ENCODE measurements around the gene PI3.
"Not testable (repeated sequence)": the region's sequence is repeated elsewhere in the genome, so short reads cannot be mapped to it uniquely, and the experiment has no call there.

PI3 gene, protein sequence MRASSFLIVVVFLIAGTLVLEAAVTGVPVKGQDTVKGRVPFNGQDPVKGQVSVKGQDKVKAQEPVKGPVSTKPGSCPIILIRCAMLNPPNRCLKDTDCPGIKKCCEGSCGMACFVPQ

DNA sequence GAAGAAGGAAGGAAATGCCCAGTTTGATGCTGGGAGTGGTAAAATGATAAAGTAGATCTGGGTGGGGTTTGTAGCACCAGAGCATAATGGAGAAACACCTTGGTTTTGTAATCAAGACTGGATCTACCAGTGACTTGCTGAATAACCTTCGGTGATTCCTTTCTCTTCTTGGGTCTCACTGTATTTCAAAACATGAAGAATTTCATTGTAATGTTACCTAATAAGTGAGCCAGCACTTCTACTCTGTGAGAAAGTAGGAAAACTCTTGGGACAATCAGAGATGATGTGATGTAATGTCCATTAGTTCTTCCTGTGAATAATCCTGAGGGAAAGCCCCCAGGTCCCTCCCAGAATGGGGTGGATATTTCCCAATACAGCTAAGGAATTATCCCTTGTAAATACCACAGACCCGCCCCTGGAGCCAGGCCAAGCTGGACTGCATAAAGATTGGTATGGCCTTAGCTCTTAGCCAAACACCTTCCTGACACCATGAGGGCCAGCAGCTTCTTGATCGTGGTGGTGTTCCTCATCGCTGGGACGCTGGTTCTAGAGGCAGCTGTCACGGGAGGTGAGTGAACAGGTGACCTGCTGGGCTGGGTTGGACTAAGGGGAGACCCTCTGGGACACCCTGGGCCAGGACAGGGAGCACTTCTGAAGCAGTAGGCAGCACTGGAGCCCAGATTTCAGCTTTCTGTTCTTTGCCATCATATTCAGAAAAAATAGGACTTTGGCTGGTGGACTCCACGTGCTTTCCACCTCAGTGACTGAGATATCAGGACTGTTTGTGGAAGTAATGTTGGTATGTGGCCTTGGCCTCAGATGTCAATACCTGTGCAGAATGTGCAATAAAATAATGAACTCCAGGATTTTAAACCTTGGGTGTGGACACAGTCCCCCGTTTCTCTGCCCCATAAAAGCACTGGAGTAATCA is at the start of gene PI3:
PI3 (plus strand) TSS at position 469 of the 931 bp plus-strand sequence; CDS start at position 490, 21 bp downstream.
- Histone ChIP-seq H3K36me3 (ENCODE audit: control insufficient read depth, insufficient read depth, low read length) (no peaks in the 10 kb centered on the region), H3K27me3 (ENCODE audit: control insufficient read depth, insufficient read depth, low read length) (peaks cover 3% of the 10 kb centered on the region), H3K9ac (ENCODE audit: low read depth, low read length) (no peak within 1 kb of the TSS), H3K4me1 (ENCODE audit: control insufficient read depth, insufficient read depth, low read length) (peaks cover 3% of the 10 kb centered on the region), H3K9me3 (ENCODE audit: control insufficient read depth, insufficient read depth, low read length) (no peaks in the 10 kb centered on the region), H3K4me3 (ENCODE audit: low read depth, low read length) (no peak within 1 kb of the TSS)

DNA sequence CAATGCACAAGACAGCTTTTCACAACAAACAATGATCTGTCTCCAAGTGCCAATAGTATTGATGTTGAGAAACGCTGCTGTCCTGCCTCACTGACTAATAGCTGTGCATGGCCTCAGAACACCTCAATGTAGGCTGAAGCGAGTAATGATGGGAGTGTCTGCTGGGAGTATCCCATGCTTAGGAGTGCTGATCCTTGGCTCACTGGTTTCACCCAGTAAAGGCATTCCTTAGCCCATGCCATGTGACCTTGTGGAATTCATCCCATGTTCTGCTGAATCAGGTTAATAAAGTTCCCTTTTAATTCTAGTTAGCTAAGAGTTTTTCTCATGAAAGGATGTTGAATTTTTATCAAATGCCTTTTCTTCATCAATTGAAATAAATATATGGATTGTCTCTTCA is 46.6 kb upstream of the PI3 start:
- Histone ChIP-seq H3K9ac (ENCODE audit: low read depth, low read length) (no peak overlapping the region), H3K4me3 (ENCODE audit: low read depth, low read length) (no peak overlapping the region)

DNA sequence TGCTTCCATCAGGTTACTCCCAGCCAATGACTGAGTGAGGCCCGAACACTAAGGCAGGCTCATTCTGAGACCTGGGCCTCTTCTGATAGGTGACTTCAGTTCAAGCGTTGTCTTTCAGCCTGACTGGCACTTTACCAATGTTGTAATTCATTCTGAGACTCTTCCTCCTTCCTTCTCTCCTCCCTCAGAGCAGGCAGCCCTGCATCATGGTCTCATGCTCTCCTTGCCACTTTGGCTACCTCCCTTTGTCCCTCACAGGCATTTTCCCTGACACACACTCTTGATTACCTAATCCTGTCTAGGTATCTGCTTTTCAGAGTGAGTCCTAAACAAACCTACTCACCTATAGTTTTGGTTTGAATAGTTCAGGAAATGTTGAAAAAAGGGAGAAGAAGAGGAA is 37.8 kb upstream of the PI3 start:
- no peak overlapping the region for H3K4me3 ChIP-seq (ENCODE audit: low read depth, low read length)
- H3K9me3 ChIP-seq (ENCODE audit: control insufficient read depth, insufficient read depth, low read length) = no peaks in the 10 kb centered on the region
- H3K27me3 ChIP-seq (ENCODE audit: control insufficient read depth, insufficient read depth, low read length) = peaks cover 4% of the 10 kb centered on the region
- H3K36me3 ChIP-seq (ENCODE audit: control insufficient read depth, insufficient read depth, low read length) = no peaks in the 10 kb centered on the region
- H3K9ac ChIP-seq (ENCODE audit: low read depth, low read length) = no peak overlapping the region
- H3K4me1 ChIP-seq (ENCODE audit: control insufficient read depth, insufficient read depth, low read length) = no peaks in the 10 kb centered on the region

More for the DNA sequence above, 46.6 kb upstream of the PI3 start:
- no peaks in the 10 kb centered on the region for H3K27me3 ChIP-seq (ENCODE audit: control insufficient read depth, insufficient read depth, low read length)
- no peaks in the 10 kb centered on the region for H3K4me1 ChIP-seq (ENCODE audit: control insufficient read depth, insufficient read depth, low read length)
- no peaks in the 10 kb centered on the region for H3K9me3 ChIP-seq (ENCODE audit: control insufficient read depth, insufficient read depth, low read length)
- H3K36me3 ChIP-seq (ENCODE audit: control insufficient read depth, insufficient read depth, low read length) = no peaks in the 10 kb centered on the region

DNA sequence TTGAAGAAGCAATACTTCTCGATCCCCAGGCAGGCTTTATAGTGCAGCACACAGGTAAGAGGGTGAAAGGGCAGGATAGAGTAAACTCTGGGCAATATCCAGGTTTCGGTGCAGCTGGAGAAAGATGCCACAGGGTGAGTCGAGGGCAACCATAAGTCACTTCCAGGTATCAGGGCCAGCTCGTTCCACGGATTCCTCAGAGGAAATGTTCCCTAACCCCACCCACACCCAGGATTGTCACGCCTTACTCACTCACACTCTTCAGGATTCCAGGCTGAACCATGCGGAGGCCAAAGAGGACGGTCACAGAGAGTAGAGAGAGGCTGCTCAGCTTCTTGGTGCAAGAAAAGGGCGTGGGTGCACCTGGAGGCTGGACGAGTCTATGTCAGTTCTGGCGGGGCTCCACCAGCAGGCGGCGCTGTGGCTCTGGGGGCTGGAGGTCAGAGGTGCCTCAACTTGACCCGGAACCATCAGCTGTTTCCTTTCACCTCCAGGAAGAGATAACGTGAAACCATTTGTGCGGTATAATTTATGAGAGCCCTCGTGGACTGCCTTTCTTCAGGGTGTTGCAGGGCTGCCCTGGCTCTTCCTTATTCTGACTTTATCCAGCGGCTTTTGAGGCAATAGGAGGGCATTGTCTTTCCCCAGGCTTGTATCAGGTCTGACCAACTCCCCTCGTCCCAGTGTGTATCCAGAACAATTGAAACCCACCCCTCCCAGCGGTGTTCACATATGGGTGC is 36.0 kb upstream of the PI3 start:
- Histone ChIP-seq H3K27me3 (ENCODE audit: control insufficient read depth, insufficient read depth, low read length) (peaks cover 4% of the 10 kb centered on the region), H3K36me3 (ENCODE audit: control insufficient read depth, insufficient read depth, low read length) (no peaks in the 10 kb centered on the region), H3K4me3 (ENCODE audit: low read depth, low read length) (no peak overlapping the region), H3K9ac (ENCODE audit: low read depth, low read length) (no peak overlapping the region), H3K9me3 (ENCODE audit: control insufficient read depth, insufficient read depth, low read length) (no peaks in the 10 kb centered on the region), H3K4me1 (ENCODE audit: control insufficient read depth, insufficient read depth, low read length) (no peaks in the 10 kb centered on the region)

DNA sequence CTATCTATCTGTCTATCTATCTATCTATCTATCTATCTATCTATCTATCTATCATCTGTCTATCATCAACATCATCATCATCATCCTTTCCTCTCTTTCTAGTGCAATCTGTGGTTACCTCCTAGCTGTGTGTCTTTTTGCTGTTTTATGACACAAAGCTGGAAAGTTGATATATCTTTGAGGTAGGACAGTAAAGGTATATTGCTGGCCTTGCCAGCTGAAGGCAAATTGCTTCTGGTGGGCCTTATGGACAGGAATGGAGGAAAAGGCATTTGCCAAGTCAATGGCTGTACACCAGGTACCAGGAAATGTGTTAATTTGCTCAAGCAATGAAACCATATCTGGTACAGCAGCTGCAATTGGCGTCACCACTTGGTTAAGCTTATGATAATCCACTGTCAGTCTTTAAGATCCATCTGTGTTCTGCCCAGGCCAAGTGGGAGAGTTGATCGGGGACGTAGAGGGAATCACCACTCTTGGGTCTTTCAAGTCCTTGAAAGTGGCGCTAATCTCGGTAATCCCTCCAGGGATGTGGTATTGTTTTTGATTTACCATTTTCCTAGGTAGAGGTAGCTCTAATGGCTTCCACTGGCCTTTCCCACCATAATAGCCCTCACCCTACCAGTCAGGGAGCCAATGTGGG is 34.8 kb upstream of the PI3 start:
- H3K9me3 ChIP-seq (ENCODE audit: control insufficient read depth, insufficient read depth, low read length); H3K4me3 ChIP-seq (ENCODE audit: low read depth, low read length); H3K27me3 ChIP-seq (ENCODE audit: control insufficient read depth, insufficient read depth, low read length); H3K9ac ChIP-seq (ENCODE audit: low read depth, low read length); H3K36me3 ChIP-seq (ENCODE audit: control insufficient read depth, insufficient read depth, low read length); H3K4me1 ChIP-seq (ENCODE audit: control insufficient read depth, insufficient read depth, low read length): not testable (repeated sequence)

DNA sequence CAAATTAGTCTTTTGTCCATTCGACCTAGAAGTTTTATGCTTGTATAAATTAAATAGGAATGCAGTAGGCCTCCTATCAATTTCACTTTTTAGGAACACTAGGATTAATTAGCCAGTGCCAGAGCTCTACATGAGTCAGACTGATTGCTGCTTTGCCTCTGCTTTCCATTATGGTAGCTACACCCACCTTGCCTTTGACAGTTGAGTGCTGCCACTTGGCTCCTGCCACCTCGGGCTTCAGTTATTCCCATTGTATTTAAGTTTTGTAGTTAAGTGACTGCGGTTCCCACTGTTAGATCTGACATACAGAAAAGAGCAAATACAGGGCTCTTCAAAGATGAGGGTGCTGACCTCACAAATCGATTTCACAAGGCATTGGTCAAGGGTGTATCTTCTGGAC is 33.9 kb upstream of the PI3 start:
- Histone ChIP-seq H3K36me3 (ENCODE audit: control insufficient read depth, insufficient read depth, low read length) (no peaks in the 10 kb centered on the region), H3K4me1 (ENCODE audit: control insufficient read depth, insufficient read depth, low read length) (no peaks in the 10 kb centered on the region), H3K4me3 (ENCODE audit: low read depth, low read length) (no peak overlapping the region), H3K27me3 (ENCODE audit: control insufficient read depth, insufficient read depth, low read length) (peaks cover 7% of the 10 kb centered on the region), H3K9ac (ENCODE audit: low read depth, low read length) (no peak overlapping the region), H3K9me3 (ENCODE audit: control insufficient read depth, insufficient read depth, low read length) (no peaks in the 10 kb centered on the region)

DNA sequence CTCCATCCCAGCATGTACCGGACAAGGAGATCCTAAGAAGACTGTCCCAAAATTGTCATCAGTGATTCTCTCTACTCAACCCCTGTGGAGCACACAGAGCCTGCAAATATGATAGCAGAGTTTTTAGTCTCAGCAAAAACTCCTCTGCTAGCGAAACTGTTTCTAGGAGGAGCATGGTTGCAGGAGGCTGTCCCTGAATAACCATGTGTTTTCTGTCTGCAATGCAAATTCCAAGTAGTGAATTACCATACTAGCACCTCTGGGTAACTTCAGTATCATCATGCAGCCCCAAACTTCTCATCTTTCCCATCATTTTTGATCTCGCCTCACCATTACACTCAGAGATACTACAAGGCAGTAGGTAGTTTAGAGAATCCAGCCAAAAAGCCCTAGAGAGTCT is 25.6 kb upstream of the PI3 start:
- no peaks in the 10 kb centered on the region for H3K9me3 ChIP-seq (ENCODE audit: control insufficient read depth, insufficient read depth, low read length)
- no peak overlapping the region for H3K4me3 ChIP-seq (ENCODE audit: low read depth, low read length)
- peaks cover 9% of the 10 kb centered on the region for H3K27me3 ChIP-seq (ENCODE audit: control insufficient read depth, insufficient read depth, low read length)
- H3K4me1 ChIP-seq (ENCODE audit: control insufficient read depth, insufficient read depth, low read length) = no peaks in the 10 kb centered on the region
- H3K36me3 ChIP-seq (ENCODE audit: control insufficient read depth, insufficient read depth, low read length) = no peaks in the 10 kb centered on the region
- no peak overlapping the region for H3K9ac ChIP-seq (ENCODE audit: low read depth, low read length)

DNA sequence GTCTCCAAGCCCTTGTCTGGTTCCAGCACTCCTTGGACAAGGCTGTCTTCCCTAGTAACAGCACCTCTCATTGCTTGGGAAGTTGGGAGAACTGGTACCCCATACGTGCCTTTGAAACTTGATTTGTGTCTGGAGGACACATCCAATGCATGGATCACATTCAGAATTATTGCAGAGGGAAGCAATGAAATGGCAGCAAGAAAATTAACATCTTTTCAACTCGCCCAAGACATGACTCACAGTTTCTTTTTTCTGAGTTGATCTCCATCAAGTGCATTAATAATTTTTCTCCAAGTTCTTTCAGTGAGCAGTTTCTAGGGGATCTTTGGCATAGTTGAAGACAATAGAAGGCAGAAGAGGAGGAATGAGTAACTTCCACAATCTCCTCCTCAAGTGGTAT is 22.3 kb upstream of the PI3 start:
- Histone ChIP-seq H3K4me1 (ENCODE audit: control insufficient read depth, insufficient read depth, low read length) (no peaks in the 10 kb centered on the region), H3K4me3 (ENCODE audit: low read depth, low read length) (no peak overlapping the region), H3K27me3 (ENCODE audit: control insufficient read depth, insufficient read depth, low read length) (peaks cover 6% of the 10 kb centered on the region), H3K9me3 (ENCODE audit: control insufficient read depth, insufficient read depth, low read length) (no peaks in the 10 kb centered on the region), H3K9ac (ENCODE audit: low read depth, low read length) (no peak overlapping the region), H3K36me3 (ENCODE audit: control insufficient read depth, insufficient read depth, low read length) (no peaks in the 10 kb centered on the region)

DNA sequence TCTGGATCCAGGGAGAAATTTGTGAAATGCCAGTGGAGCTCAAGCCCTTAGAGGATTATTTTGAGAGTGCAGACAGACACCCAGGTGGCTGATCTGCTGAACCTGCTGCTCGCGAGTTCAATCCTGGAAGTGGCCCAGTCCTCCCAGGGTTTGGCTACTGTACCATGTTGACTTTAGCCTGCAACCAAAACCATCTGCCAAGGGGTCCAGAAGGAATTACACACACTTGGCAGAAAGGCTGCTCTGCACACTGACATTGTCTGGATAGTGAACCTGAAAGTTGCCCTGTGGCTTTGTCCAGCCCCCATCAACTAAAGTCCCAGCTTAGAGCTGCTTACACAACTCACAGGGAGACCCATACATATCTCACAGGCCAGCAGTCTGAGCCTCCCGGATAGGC is 21.6 kb upstream of the PI3 start:
- Histone ChIP-seq H3K9ac (ENCODE audit: low read depth, low read length) (no peak overlapping the region), H3K27me3 (ENCODE audit: control insufficient read depth, insufficient read depth, low read length) (peaks cover 6% of the 10 kb centered on the region), H3K36me3 (ENCODE audit: control insufficient read depth, insufficient read depth, low read length) (no peaks in the 10 kb centered on the region), H3K4me3 (ENCODE audit: low read depth, low read length) (no peak overlapping the region), H3K4me1 (ENCODE audit: control insufficient read depth, insufficient read depth, low read length) (no peaks in the 10 kb centered on the region), H3K9me3 (ENCODE audit: control insufficient read depth, insufficient read depth, low read length) (no peaks in the 10 kb centered on the region)

DNA sequence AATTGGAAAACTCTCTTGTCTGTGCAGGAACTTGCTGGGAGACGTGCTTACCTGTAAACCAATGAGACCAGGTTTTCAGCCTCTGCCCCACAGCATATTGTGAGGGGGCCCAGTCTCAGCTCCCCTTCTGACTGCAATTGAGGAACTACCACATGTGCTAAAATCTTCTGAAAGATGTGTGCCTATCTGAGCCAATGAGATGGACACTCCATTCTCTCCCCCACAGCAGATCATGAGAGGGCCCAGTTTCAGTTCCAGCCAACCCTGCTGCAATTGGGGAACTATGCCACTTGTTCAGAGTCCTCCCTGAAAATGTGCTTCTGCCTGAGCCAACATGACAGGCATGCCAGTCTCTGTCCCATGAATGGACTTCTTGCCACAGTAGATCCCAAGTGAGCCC is 20.9 kb upstream of the PI3 start:
- no peaks in the 10 kb centered on the region for H3K36me3 ChIP-seq (ENCODE audit: control insufficient read depth, insufficient read depth, low read length)
- no peaks in the 10 kb centered on the region for H3K4me1 ChIP-seq (ENCODE audit: control insufficient read depth, insufficient read depth, low read length)
- no peak overlapping the region for H3K4me3 ChIP-seq (ENCODE audit: low read depth, low read length)
- H3K27me3 ChIP-seq (ENCODE audit: control insufficient read depth, insufficient read depth, low read length) = peaks cover 6% of the 10 kb centered on the region
- H3K9me3 ChIP-seq (ENCODE audit: control insufficient read depth, insufficient read depth, low read length) = no peaks in the 10 kb centered on the region
- H3K9ac ChIP-seq (ENCODE audit: low read depth, low read length) = no peak overlapping the region

DNA sequence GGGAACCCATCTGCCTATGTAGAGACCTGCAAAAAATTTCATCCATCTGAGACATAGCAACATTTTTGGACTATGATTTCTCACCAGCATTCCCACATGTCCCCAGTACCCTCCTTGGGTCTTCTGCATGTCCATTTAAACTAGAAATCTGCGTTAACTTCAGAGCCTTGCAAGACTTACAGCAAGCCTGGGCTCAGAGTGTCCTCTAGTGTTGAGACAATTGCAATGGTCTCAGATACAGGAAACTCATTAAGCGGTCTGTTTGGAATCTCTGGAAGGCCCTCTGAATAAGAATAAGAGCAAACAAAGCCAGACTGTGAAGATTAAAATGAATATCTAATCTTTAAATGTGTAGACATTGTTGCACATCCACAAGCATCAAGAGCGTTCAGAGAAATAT is 20.5 kb upstream of the PI3 start:
- Histone ChIP-seq H3K9ac (ENCODE audit: low read depth, low read length) (no peak overlapping the region), H3K36me3 (ENCODE audit: control insufficient read depth, insufficient read depth, low read length) (no peaks in the 10 kb centered on the region), H3K4me1 (ENCODE audit: control insufficient read depth, insufficient read depth, low read length) (no peaks in the 10 kb centered on the region), H3K9me3 (ENCODE audit: control insufficient read depth, insufficient read depth, low read length) (no peaks in the 10 kb centered on the region), H3K4me3 (ENCODE audit: low read depth, low read length) (no peak overlapping the region), H3K27me3 (ENCODE audit: control insufficient read depth, insufficient read depth, low read length) (peaks cover 6% of the 10 kb centered on the region)

All from iPS-15b (cell line).